Sigmoid colon (tissue), 7 donors: ENCODE data around the gene TNP2. TPM values are rescaled to one million over a fixed set of nuclear protein-coding genes. Genes with fewer than 3 reads are reported as not detected.

Source experiments
- DNase-seq: peaks from one replicate; pipeline ENCODE4 v3.0.0-alpha.2; 2019
- H3K27ac ChIP-seq, 4 donors: fragments of 200-600 bp; sonication (generic); one replicate each; pipeline ENCODE4 v1.5.1; 2016 to 2019; ENCODE audit warnings: mild to moderate bottlenecking in 1 of 4
- H3K27me3 ChIP-seq, 3 donors: fragments of 200-600 bp; sonication (generic); one replicate each; pipeline ENCODE4 v1.5.1; 2019; ENCODE audit warnings: mild to moderate bottlenecking in 1 of 3
- H3K36me3 ChIP-seq, 4 donors: fragments of 200-600 bp; sonication (generic); one replicate each; pipeline ENCODE4 v1.5.1; 2016 to 2019
- H3K4me1 ChIP-seq, 4 donors: fragments of 200-600 bp; sonication (generic); one replicate each; pipeline ENCODE4 v1.5.1; 2017 to 2019
- H3K4me3 ChIP-seq, 4 donors: fragments of 200-600 bp; sonication (generic); one replicate each; pipeline ENCODE4 v1.5.1; 2017 to 2019; ENCODE audit warnings: mild to moderate bottlenecking in 2 of 4, moderate library complexity in 1 of 4
- H3K9me3 ChIP-seq, 4 donors: fragments of 200-600 bp in 3 of 4; sonication (generic) in 3 of 4; one replicate each; pipeline versions ENCODE4 v1.5.1 to v1.6.1; 2013 to 2019
- CTCF ChIP-seq, 4 experiments: fragments of 450-650 bp in 3 of 4; fragments of 200-600 bp in 1 of 4; IDR thresholded peaks; one replicate each; pipeline ENCODE4 v1.5.1; 2016 to 2019; ENCODE audit warnings: antibody characterized with exemption in 4 of 4, mild to moderate bottlenecking in 3 of 4, moderate library complexity in 2 of 4
- EP300 ChIP-seq, 4 donors: sonication (generic); formaldehyde crosslinking; IDR thresholded peaks; one replicate each; pipeline ENCODE4 v1.6.1; 2017; ENCODE audit warnings: antibody characterized with exemption in 4 of 4
- POLR2A ChIP-seq, 2 donors: fragments of 450-650 bp; IDR thresholded peaks; one replicate each; pipeline ENCODE4 v1.6.1; 2016; ENCODE audit warnings: antibody characterized with exemption in 2 of 2, mild to moderate bottlenecking in 2 of 2, moderate library complexity in 2 of 2
- POLR2AphosphoS5 ChIP-seq, 4 donors: sonication (generic); formaldehyde crosslinking; IDR thresholded peaks; one replicate each; pipeline ENCODE4 v1.6.1; 2017; ENCODE audit warnings: antibody characterized with exemption in 4 of 4
- WGBS, 2 donors: extraction: QIAGEN DNeasy Blood & Tissue Kit; methylation state at CpG; one replicate each; pipeline ENCODE4 v1.1.7; 2013; 5-methylcytosine and 5-hydroxymethylcytosine counted together
- intact Hi-C: fragments of 100-400 bp; cut with DNase I; formaldehyde crosslinking; loops from one replicate; pipeline ENCODE4 v1.15.1; 2023
- polyA plus RNA-seq, 3 donors: library from polyadenylated mRNA; stranded (reverse); fragments of 200-250 nt; gene quantifications; one replicate each; pipeline ENCODE4 v1.2.3, GENCODE V29; 2013
- total RNA-seq, 4 donors: library from RNA; depleted of rRNA; stranded (reverse); fragments of >200 nt; gene quantifications; one replicate each; pipeline ENCODE4 v1.1.0, GENCODE V29; 2016
- donor health status: healthy with polysubstance abuse.
- donor health status: Bipolar disorder and iron deficiency.
- donor health status: healthy.

The TNP2 gene
- total and polyA plus RNA-seq, 7 donors = not detected

DNA sequence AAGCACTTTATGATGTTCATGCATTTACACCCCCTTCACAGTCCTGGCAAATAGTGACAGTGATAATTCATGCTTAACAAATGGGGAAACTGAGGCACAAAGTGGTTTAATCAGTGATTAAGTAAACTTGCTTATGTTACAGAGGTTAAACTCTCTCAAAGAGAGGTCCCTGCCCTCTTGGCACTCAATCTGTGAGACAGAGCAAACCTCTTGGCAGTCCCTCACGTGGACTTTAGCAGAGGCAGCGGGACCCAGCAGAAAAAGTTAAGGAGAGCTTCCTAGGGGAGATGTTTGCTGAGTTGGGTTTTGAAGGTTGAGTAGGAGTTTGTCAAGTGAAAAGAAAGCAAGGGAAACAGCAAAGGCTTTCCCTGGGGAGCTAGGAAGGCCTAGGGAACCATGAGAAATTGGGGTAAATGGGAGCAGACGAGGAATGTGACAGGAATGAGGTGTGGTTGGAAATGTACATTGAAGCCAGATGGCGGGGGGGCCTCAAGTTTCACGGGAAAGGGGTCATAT is 23.8 kb downstream of the TNP2 start:
- H3K27ac ChIP-seq = no peak overlapping the region
- 75 to 92% methylated on average over 5 of the region's 5 CpGs for WGBS, 2 donors
- intact Hi-C loops = no loop called here
- H3K27me3 ChIP-seq = no peaks in the 10 kb centered on the region
- H3K9me3 ChIP-seq = no peaks in the 10 kb centered on the region
- peaks cover 0 to 5% (median 0%) of the 10 kb centered on the region in 4 donors for H3K4me1 ChIP-seq
- no peak for TF ChIP-seq CTCF (IDR thresholded peaks at IDR 0.05)
- TF ChIP-seq EP300 (IDR thresholded peaks at IDR 0.05) = no peak
- no peak for TF ChIP-seq POLR2A (IDR thresholded peaks at IDR 0.05)
- no peak for TF ChIP-seq POLR2AphosphoS5 (IDR thresholded peaks at IDR 0.05)
- no peak overlapping the region for H3K4me3 ChIP-seq
- no peaks in the 10 kb centered on the region for H3K36me3 ChIP-seq
- DNase-seq = no peak

DNA sequence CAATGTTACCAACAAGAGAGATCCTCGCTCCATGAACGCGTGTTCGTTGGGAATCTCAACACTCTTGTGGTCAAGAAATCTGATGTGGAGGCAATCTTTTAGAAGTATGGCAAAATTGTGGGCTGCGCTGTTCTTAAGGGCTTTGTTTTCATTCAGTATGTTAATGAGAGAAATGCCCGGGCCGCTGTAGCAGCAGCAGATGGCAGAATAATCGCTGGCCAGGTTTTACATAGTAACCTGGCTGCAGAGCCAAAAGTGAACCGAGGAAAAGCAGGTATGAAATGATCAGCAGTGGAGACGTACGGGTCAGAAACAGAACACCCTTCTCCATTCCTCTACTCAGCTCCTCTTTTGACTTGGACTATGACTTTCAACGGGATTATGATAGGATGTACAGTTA is 26.5 kb downstream of the TNP2 start:
- Histone ChIP-seq H3K36me3 (no peaks in the 10 kb centered on the region), H3K27me3 (no peaks in the 10 kb centered on the region), H3K4me1 (peaks cover 0 to 5% (median 0%) of the 10 kb centered on the region in 4 donors), H3K27ac (no peak overlapping the region), H3K4me3 (no peak overlapping the region), H3K9me3 (no peaks in the 10 kb centered on the region)
- 86 to 91% methylated on average over 12 of the region's 12 CpGs for WGBS, 2 donors
- intact Hi-C loops = no loop called here
- no peak for TF ChIP-seq CTCF (IDR thresholded peaks at IDR 0.05)
- TF ChIP-seq POLR2AphosphoS5 (IDR thresholded peaks at IDR 0.05) = no peak
- no peak for TF ChIP-seq EP300 (IDR thresholded peaks at IDR 0.05)
- no peak for TF ChIP-seq POLR2A (IDR thresholded peaks at IDR 0.05)
- DNase-seq = no peak

DNA sequence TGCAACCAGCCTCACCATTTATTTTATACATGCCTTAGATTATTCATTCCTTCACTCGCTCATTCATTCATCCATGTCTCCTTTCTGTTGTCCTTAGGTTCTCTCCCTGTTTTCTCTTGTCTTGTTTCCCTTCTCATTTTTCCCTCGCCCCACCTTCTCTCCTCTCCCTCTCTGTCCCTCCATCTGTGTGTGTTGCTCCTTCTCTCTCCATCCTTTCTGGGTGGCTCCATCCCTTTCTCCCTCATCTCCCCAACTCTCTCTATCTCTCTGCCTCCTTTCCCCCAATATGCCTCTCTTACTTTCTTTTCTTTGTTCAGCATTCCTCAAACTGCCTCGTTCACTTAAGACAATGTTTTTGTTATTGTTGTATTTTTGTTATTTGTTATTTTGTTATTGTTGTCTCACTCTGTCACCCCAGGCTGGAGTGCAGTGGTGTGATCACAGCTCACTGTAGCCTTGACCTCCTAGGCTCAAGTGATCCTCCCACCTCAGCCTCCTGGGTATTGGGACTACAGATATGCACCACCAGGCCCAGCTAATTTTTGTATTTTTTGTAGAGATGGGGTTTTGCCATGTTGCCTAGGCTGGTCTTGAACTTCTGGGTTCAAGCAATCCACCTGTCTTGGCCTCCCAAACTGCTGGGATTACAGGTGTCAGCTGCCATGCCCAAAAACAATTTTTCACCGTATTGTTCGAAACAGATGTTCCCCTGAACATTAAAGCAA is 27.5 kb downstream of the TNP2 start:
- WGBS, 2 donors = 91 to 92% methylated on average over 5 of the region's 5 CpGs
- intact Hi-C loops = no loop called here
- DNase-seq = no peak
- Histone ChIP-seq H3K4me3 (no peak overlapping the region), H3K4me1 (peaks cover 0 to 5% (median 0%) of the 10 kb centered on the region in 4 donors), H3K27me3 (no peaks in the 10 kb centered on the region), H3K36me3 (no peaks in the 10 kb centered on the region), H3K9me3 (no peaks in the 10 kb centered on the region), H3K27ac (no peak overlapping the region)
- TF ChIP-seq CTCF (IDR thresholded peaks at IDR 0.05) (no peak), EP300 (IDR thresholded peaks at IDR 0.05) (no peak), POLR2A (IDR thresholded peaks at IDR 0.05) (no peak), POLR2AphosphoS5 (IDR thresholded peaks at IDR 0.05) (no peak)

- WGBS, 2 donors = 57 to 62% methylated on average over 10 of the region's 10 CpGs
- intact Hi-C loops = no loop called here
- Histone ChIP-seq H3K4me1 (peaks cover 0 to 5% (median 0%) of the 10 kb centered on the region in 4 donors), H3K27me3 (no peaks in the 10 kb centered on the region), H3K4me3 (no peak overlapping the region), H3K27ac (no peak overlapping the region), H3K36me3 (no peaks in the 10 kb centered on the region), H3K9me3 (no peaks in the 10 kb centered on the region)
- no peak for TF ChIP-seq POLR2A (IDR thresholded peaks at IDR 0.05)
- no peak for TF ChIP-seq CTCF (IDR thresholded peaks at IDR 0.05)
- no peak for TF ChIP-seq POLR2AphosphoS5 (IDR thresholded peaks at IDR 0.05)
- TF ChIP-seq EP300 (IDR thresholded peaks at IDR 0.05) = no peak
- DNase-seq = no peak
These were observed 28.3 kb downstream of the TNP2 start for GRCh38 chr16:11240636-11241473.
